ENCODE measurements around the gene CADM1. TPM values are rescaled to one million over a fixed set of nuclear protein-coding genes. Genes with fewer than 3 reads are reported as not detected.

Gene CADM1
- total RNA-seq, 1 donor from 2014 or later: 51.1 TPM

GRCh38 chr11:115524572-115524971 is 20.4 kb upstream of the CADM1 start:
- H3K4me3 ChIP-seq: no peak overlapping the region
- TF ChIP-seq, protein P1, sequence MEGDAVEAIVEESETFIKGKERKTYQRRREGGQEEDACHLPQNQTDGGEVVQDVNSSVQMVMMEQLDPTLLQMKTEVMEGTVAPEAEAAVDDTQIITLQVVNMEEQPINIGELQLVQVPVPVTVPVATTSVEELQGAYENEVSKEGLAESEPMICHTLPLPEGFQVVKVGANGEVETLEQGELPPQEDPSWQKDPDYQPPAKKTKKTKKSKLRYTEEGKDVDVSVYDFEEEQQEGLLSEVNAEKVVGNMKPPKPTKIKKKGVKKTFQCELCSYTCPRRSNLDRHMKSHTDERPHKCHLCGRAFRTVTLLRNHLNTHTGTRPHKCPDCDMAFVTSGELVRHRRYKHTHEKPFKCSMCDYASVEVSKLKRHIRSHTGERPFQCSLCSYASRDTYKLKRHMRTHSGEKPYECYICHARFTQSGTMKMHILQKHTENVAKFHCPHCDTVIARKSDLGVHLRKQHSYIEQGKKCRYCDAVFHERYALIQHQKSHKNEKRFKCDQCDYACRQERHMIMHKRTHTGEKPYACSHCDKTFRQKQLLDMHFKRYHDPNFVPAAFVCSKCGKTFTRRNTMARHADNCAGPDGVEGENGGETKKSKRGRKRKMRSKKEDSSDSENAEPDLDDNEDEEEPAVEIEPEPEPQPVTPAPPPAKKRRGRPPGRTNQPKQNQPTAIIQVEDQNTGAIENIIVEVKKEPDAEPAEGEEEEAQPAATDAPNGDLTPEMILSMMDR (IDR thresholded peaks at IDR 0.05; ENCODE audit: borderline replicate concordance): no peak
- peaks cover 23% of the 10 kb centered on the region for H3K27me3 ChIP-seq (ENCODE audit: low read depth)
- intact Hi-C loops (cut with micrococcal nuclease): no loop called here
- H3K9me3 ChIP-seq (replicated peaks): peaks cover 9% of the 10 kb centered on the region
- DNase-seq: no peak
- no peaks in the 10 kb centered on the region for H3K36me3 ChIP-seq
- peaks cover 16% of the 10 kb centered on the region for H3K4me1 ChIP-seq
- no peak overlapping the region for H3K27ac ChIP-seq (replicated peaks)

DNA sequence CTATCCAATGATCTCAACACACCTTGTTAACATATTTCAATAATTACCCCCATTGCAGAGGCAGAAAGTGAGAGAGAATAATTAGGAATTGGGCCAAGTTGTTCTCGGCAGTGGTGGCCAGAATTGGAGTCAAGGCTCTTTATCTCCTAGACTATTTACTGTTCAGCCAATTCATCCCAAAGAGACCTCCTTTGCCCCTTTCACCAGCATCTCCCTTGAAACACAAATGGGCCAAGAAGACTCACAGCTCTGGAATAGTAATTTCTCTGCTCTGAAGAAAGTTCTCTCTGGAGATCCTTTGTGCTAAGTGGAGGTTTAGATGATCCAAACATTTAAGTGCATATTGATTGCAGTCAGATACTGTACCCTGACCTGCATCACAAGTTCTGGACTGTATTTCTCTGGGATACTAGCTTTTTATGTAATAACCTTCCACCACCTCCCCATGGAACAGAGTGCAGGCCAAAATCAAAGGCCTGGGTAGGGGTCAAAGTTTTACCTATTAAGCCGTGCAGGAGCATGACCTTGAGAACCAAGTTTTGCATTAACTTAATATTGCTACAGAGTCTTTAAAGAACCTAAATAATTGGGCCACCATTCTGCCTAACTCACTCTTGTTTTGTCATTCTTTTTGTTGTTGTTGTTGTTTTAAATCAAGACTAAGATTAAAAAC is 19.6 kb upstream of the CADM1 start:
- Histone ChIP-seq H3K9me3 (replicated peaks) (peaks cover 8% of the 10 kb centered on the region), H3K27me3 (ENCODE audit: low read depth) (peaks cover 23% of the 10 kb centered on the region), H3K4me1 (peaks cover 16% of the 10 kb centered on the region), H3K36me3 (no peaks in the 10 kb centered on the region), H3K4me3 (no peak overlapping the region), H3K27ac (replicated peaks) (no peak overlapping the region)
- no peak for DNase-seq
- TF ChIP-seq, protein P1 (IDR thresholded peaks at IDR 0.05; ENCODE audit: borderline replicate concordance): no peak
- intact Hi-C loops (cut with micrococcal nuclease): no loop called here

GRCh38 chr11:115522302-115522701 is 18.1 kb upstream of the CADM1 start:
- Histone ChIP-seq H3K27ac (replicated peaks) (no peak overlapping the region), H3K27me3 (ENCODE audit: low read depth) (peaks cover 23% of the 10 kb centered on the region), H3K36me3 (no peaks in the 10 kb centered on the region), H3K4me3 (no peak overlapping the region), H3K4me1 (peaks cover 16% of the 10 kb centered on the region), H3K9me3 (replicated peaks) (no peaks in the 10 kb centered on the region)
- TF ChIP-seq, protein P1 (IDR thresholded peaks at IDR 0.05; ENCODE audit: borderline replicate concordance): no peak
- intact Hi-C loops (cut with micrococcal nuclease): no loop called here
- no peak for DNase-seq

GRCh38 chr11:115521825-115522224 is 17.6 kb upstream of the CADM1 start:
- Histone ChIP-seq H3K4me3 (no peak overlapping the region), H3K4me1 (peaks cover 16% of the 10 kb centered on the region), H3K36me3 (no peaks in the 10 kb centered on the region), H3K27ac (replicated peaks) (no peak overlapping the region), H3K9me3 (replicated peaks) (no peaks in the 10 kb centered on the region), H3K27me3 (ENCODE audit: low read depth) (peaks cover 22% of the 10 kb centered on the region)
- no peak for DNase-seq
- intact Hi-C loops (cut with micrococcal nuclease): no loop called here
- TF ChIP-seq, protein P1 (IDR thresholded peaks at IDR 0.05; ENCODE audit: borderline replicate concordance): no peak

GRCh38 chr11:115518983-115519628 is 14.9 kb upstream of the CADM1 start:
- Histone ChIP-seq H3K4me3 (no peak overlapping the region), H3K4me1 (peaks cover 5% of the 10 kb centered on the region), H3K27me3 (ENCODE audit: low read depth) (peaks cover 10% of the 10 kb centered on the region), H3K36me3 (no peaks in the 10 kb centered on the region), H3K27ac (replicated peaks) (no peak overlapping the region), H3K9me3 (replicated peaks) (no peaks in the 10 kb centered on the region)
- intact Hi-C loops (cut with micrococcal nuclease): no loop called here
- TF ChIP-seq, protein P1 (IDR thresholded peaks at IDR 0.05; ENCODE audit: borderline replicate concordance): no peak
- DNase-seq: no peak
